ENCODE results near the gene CAMK2A. TPM values are rescaled to one million over a fixed set of nuclear protein-coding genes. Genes with fewer than 3 reads are reported as not detected.
A peak's percentile ranks its signal among the peaks of the same experiment; 100 is the strongest.

The CAMK2A gene
- total and polyA plus RNA-seq, 2 of the 4 experiments (the other 2 are of a cell fraction): 0.18 to 0.19 TPM

- Histone ChIP-seq H4K8ac (ENCODE audit: low read depth in 2 of 2, low read length in 2 of 2) (no peak overlapping the region), H2AFZ (replicated peaks; ENCODE audit: low read length, poor library complexity) (no peak overlapping the region), H4K5ac (ENCODE audit: low read depth, low read length) (no peak overlapping the region), H2BK120ac (ENCODE audit: low read depth, low read length) (no peak overlapping the region), H3K18ac (ENCODE audit: low read depth, low read length) (no peak overlapping the region), H2BK5ac (ENCODE audit: low read depth, low read length, poor library complexity, severe bottlenecking) (no peak overlapping the region), H3K79me1 (ENCODE audit: low read depth in 1 of 2, low read length in 2 of 2) (no peaks in the 10 kb centered on the region), H3K27ac (ENCODE audit: insufficient read depth, low read length) (no peak overlapping the region), H3K36me3 (ENCODE audit: control insufficient read depth, insufficient read depth, low read length) (no peaks in the 10 kb centered on the region), H2BK20ac (ENCODE audit: low read depth, low read length) (no peak overlapping the region), H3K4ac (ENCODE audit: low read depth, low read length) (no peak overlapping the region), H3K4me3 (ENCODE audit: insufficient read depth, low read depth, low read length) (no peak overlapping the region), H3K4me1 (ENCODE audit: control insufficient read depth, insufficient read depth, low read length) (peaks cover 10% of the 10 kb centered on the region), H3K9me1 (ENCODE audit: insufficient read depth, low read length) (peaks cover 25% of the 10 kb centered on the region), H3K56ac (ENCODE audit: extremely low read depth, insufficient read depth, low read length) (no peak overlapping the region), H3K4me2 (ENCODE audit: low read depth, low read length) (no peak overlapping the region), H3K23ac (ENCODE audit: low read depth, low read length) (no peak overlapping the region), H3K14ac (replicated peaks; ENCODE audit: low read depth, low read length) (no peak overlapping the region), H2AK5ac (ENCODE audit: low read depth, low read length) (no peak overlapping the region), H3K9me3 (ENCODE audit: control insufficient read depth, insufficient read depth, low read length) (no peaks in the 10 kb centered on the region), H3K27me3 (ENCODE audit: control insufficient read depth, insufficient read depth, low read length) (no peaks in the 10 kb centered on the region), H2BK15ac (ENCODE audit: low read depth, low read length) (no peak overlapping the region; the same call in 2 of the 3 replicates), H3K9ac (ENCODE audit: low read depth, low read length) (no peak overlapping the region), H4K91ac (ENCODE audit: insufficient read depth, low read depth, low read length) (no peak overlapping the region), H2AK9ac (replicated peaks; ENCODE audit: low read depth, low read length, poor library complexity) (peak overlapping the region; percentile 26), H4K20me1 (ENCODE audit: insufficient read depth, low read length) (no peaks in the 10 kb centered on the region)
- in situ Hi-C loops (cut with MboI; ENCODE audit: low sequenced_read_pairs) (no loop called here), intact Hi-C loops (cut with micrococcal nuclease) (no loop called here), dilution Hi-C loops (cut with HindIII; ENCODE audit: low sequenced_read_pairs, unreplicated experiment) (no loop called here)
- no TSS peak for BruUV-seq (replicated peaks)
- CTCF ChIA-PET: no interaction called here
- no CpG with 5 or more reads among the region's 8 CpGs for WGBS, 2 experiments (ENCODE audit: extremely low coverage in 2 of 2, insufficient read length in 1 of 2)
- TF ChIP-seq CTCF (conservative IDR thresholded peaks at IDR 0.05; ENCODE audit: low read depth, low read length) (no peak), ELK1 (IDR thresholded peaks at IDR 0.05; ENCODE audit: borderline replicate concordance, low read depth, low read length) (no peak), RAD21 (IDR thresholded peaks at IDR 0.05; ENCODE audit: low read length) (no peak), CHD1 (IDR thresholded peaks at IDR 0.05; ENCODE audit: low read depth, low read length) (no peak), BHLHE40 (IDR thresholded peaks at IDR 0.05; ENCODE audit: low read depth, low read length) (no peak), NFE2L2 (IDR thresholded peaks at IDR 0.05; ENCODE audit: low read depth, low read length) (no peak), MAZ (IDR thresholded peaks at IDR 0.05; ENCODE audit: borderline replicate concordance, low read depth, low read length) (no peak), FOS (IDR thresholded peaks at IDR 0.05; ENCODE audit: low read depth, low read length) (no peak), RFX5 (IDR thresholded peaks at IDR 0.05; ENCODE audit: low read depth, low read length) (no peak), MXI1 (IDR thresholded peaks at IDR 0.05; ENCODE audit: borderline replicate concordance, low read depth, low read length) (no peak), RCOR1 (IDR thresholded peaks at IDR 0.05; ENCODE audit: insufficient replicate concordance, low read length) (no peak), MAFK (IDR thresholded peaks at IDR 0.05; ENCODE audit: low read depth, low read length) (no peak), USF2 (IDR thresholded peaks at IDR 0.05; ENCODE audit: low read depth, low read length) (no peak), CEBPB (IDR thresholded peaks at IDR 0.05; ENCODE audit: low read depth, low read length) (no peak), SMC3 (IDR thresholded peaks at IDR 0.05; ENCODE audit: low read depth, low read length) (no peak), POLR2A (IDR thresholded peaks at IDR 0.05; ENCODE audit: low read depth, low read length) (no peak)
- POLR2A ChIA-PET (ENCODE audit: unreplicated experiment): no interaction called here
- DNase-seq (no peak), ATAC-seq (ENCODE audit: low read depth) (no peak)
Measured at GRCh38 chr5:150281987-150282386, 7.6 kb downstream of the CAMK2A start.

Measured in IMR-90 (cell line).